NOMO-1 treated with dmso at 0.1 percent for 144 hours (cell line): ENCODE results near the gene COX4I2.
A peak's percentile ranks its signal among the peaks of the same experiment; 100 is the strongest.
"Not testable (repeated sequence)": the region's sequence is repeated elsewhere in the genome, so short reads cannot be mapped to it uniquely, and the experiment has no call there.

Source experiments
- DNase-seq: peaks from one replicate; lab custom pipeline; 2025; ENCODE audit not compliant: unreplicated experiment; lab: John Stamatoyannopoulos, UW

Gene COX4I2

GRCh38 chr20:31637660-31638059, at the start of gene COX4I2:
Gene COX4I2 (plus strand): TSS chr20:31637912. CDS start chr20:31639018, 1,106 bp downstream.
- no peak for DNase-seq

- no peak for DNase-seq
These were observed 46.9 kb upstream of the COX4I2 start for GRCh38 chr20:31590717-31591225.

- DNase-seq, result no peak
These were observed 44.3 kb upstream of the COX4I2 start for GRCh38 chr20:31593221-31594001.

- DNase-seq, result no peak
These were observed 43.6 kb upstream of the COX4I2 start for GRCh38 chr20:31594002-31594557.

- no peak for DNase-seq
These were observed 42.9 kb upstream of the COX4I2 start for GRCh38 chr20:31594558-31595379.

GRCh38 chr20:31595380-31595653, 42.4 kb upstream of the COX4I2 start:
- no peak for DNase-seq

- no peak for DNase-seq
These were observed 41.9 kb upstream of the COX4I2 start for GRCh38 chr20:31595654-31596411.

- DNase-seq, result not testable (repeated sequence)
These were observed 41.3 kb upstream of the COX4I2 start for GRCh38 chr20:31596412-31596715.

- DNase-seq, result no peak
These were observed 40.8 kb upstream of the COX4I2 start for GRCh38 chr20:31596831-31597480.

- no peak for DNase-seq
These were observed 40.2 kb upstream of the COX4I2 start for GRCh38 chr20:31597481-31597855.

- no peak for DNase-seq
These were observed 35.3 kb upstream of the COX4I2 start for GRCh38 chr20:31602431-31602778.

- DNase-seq, result peak; percentile 63
These were observed 34.8 kb upstream of the COX4I2 start for GRCh38 chr20:31602779-31603441.

- DNase-seq, result peak; percentile 73
These were observed 33.7 kb upstream of the COX4I2 start for GRCh38 chr20:31603822-31604566.

- no peak for DNase-seq
These were observed 33.1 kb upstream of the COX4I2 start for GRCh38 chr20:31604567-31605030.

- DNase-seq, result peak; percentile 88
These were observed 32.4 kb upstream of the COX4I2 start, which contains the start of gene ID1 for GRCh38 chr20:31605031-31605901. Gene ID1 (plus strand): TSS chr20:31605289. CDS start chr20:31605388, 99 bp downstream.

- DNase-seq, result no peak
These were observed 31.6 kb upstream of the COX4I2 start for GRCh38 chr20:31605902-31606803.

- DNase-seq, result no peak
These were observed 30.7 kb upstream of the COX4I2 start for GRCh38 chr20:31606804-31607639.
